ENCODE results near the gene HS3ST6. TPM values are rescaled to one million over a fixed set of nuclear protein-coding genes. Genes with fewer than 3 reads are reported as not detected.

The HS3ST6 gene
- polyA plus RNA-seq, 1 of the 3 experiments (the other 2 are of a cell fraction), result 0.03 TPM

GRCh38 chr16:1947369-1947670 is 29.1 kb upstream of the HS3ST6 start:
- Histone ChIP-seq H3K79me2 (ENCODE audit: insufficient read depth) (no peaks in the 10 kb centered on the region), H3K4me2 (no peak overlapping the region), H3K27me3 (ENCODE audit: insufficient read depth) (no peaks in the 10 kb centered on the region), H4K20me1 (ENCODE audit: insufficient read depth) (no peaks in the 10 kb centered on the region), H3K4me3 (ENCODE audit: low read depth in 2 of 2, low read length in 1 of 2) (no peak overlapping the region), H2AFZ (ENCODE audit: low read depth) (no peak overlapping the region), H3K9me3 (no peaks in the 10 kb centered on the region), H3K27ac (ENCODE audit: low read depth in 2 of 2, low read length in 1 of 2) (no peak overlapping the region), H3K36me3 (replicated peaks in 1 of 2; ENCODE audit: control insufficient read depth in 1 of 2, insufficient read depth in 2 of 2, low read length in 1 of 2) (no peaks in the 10 kb centered on the region), H3F3A (replicated peaks; ENCODE audit: insufficient read depth) (no peaks in the 10 kb centered on the region), H3K9ac (no peak overlapping the region), H3K4me1 (ENCODE audit: control insufficient read depth in 1 of 2, insufficient read depth in 2 of 2, low read depth in 1 of 2, low read length in 1 of 2) (peaks cover 0 to 2% of the 10 kb centered on the region in 2 experiments; a peak in 2 of 4 replicates), H3K9me2 (no peaks in the 10 kb centered on the region)
- TF ChIP-seq TAF1 (IDR thresholded peaks at IDR 0.05; ENCODE audit: borderline replicate concordance, low read depth, low read length), result no peak
- TF ChIP-seq EP300 (IDR thresholded peaks at IDR 0.05; ENCODE audit: borderline replicate concordance in 1 of 2, low read depth in 1 of 2, low read length in 1 of 2), result no peak
- TF ChIP-seq, protein P1, sequence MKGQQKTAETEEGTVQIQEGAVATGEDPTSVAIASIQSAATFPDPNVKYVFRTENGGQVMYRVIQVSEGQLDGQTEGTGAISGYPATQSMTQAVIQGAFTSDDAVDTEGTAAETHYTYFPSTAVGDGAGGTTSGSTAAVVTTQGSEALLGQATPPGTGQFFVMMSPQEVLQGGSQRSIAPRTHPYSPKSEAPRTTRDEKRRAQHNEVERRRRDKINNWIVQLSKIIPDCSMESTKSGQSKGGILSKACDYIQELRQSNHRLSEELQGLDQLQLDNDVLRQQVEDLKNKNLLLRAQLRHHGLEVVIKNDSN (IDR thresholded peaks at IDR 0.05; ENCODE audit: borderline replicate concordance, low read depth), result no peak
- no peak for TF ChIP-seq RCOR1 (IDR thresholded peaks at IDR 0.05; ENCODE audit: low read length)
- no peak for TF ChIP-seq RFX5 (IDR thresholded peaks at IDR 0.05; ENCODE audit: low read length)
- TF ChIP-seq REST (IDR thresholded peaks at IDR 0.05; ENCODE audit: low read depth, low read length), result no peak
- POLR2A ChIA-PET, result no interaction called here
- CTCF ChIA-PET, result interaction anchor here (1.3 kb wide), 1 partner anchor 17 kb away, joined by 4 read pairs; no protein-coding TSS in a partner anchor
- DNase-seq, result no peak
- 78% methylated on average over 9 of the region's 9 CpGs for WGBS (ENCODE audit: low lambda C conversion rate)

DNA sequence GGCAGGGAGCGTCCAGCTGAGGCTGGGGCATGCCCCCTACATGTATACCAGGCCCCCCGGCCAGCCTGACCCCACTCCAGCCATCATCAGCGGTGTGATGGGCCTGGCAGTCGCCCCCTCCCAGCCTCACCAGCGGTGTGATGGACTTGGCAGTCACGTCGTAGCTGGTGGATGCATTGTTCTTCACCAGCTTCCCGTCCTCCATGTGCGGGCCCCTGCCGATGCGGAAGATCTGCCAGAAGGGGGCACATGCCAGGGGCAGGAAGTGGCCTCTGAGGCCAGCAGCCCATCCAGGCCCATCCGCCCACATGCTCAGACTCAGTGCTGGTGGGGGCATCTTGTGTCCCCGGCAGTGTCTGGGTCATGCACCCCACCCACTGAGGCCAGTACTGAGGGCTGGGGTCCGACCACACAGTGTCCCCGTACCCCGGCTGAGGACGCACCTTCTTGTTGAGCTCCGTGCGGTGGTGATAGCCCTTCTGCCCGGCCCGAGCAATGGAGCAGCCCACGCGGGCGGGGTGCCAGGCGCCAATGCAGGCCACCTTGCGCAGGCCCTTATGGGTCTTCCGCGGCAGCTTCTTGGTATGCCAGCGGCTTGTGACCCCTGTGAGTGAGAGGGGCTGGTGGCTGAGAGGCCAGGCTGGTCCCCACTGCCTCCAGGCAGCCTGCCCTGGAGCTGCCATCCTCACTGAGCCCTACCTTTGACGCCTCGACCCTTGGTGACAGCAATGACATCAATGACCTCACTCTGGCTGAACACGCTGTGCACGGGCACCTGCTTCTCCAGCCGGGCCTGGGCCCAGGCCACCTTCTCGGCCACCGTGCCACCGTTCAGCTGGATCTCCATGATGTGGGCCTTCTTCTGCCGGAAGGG is 28.5 kb upstream of the HS3ST6 start:
- H3K4me3 ChIP-seq (ENCODE audit: low read depth in 2 of 2, low read length in 1 of 2), result no peak overlapping the region
- H3K36me3 ChIP-seq (replicated peaks in 1 of 2; ENCODE audit: control insufficient read depth in 1 of 2, insufficient read depth in 2 of 2, low read length in 1 of 2), result no peaks in the 10 kb centered on the region
- no peak overlapping the region for H3K27ac ChIP-seq (ENCODE audit: low read depth in 2 of 2, low read length in 1 of 2)
- DNase-seq, result no peak
- no peaks in the 10 kb centered on the region for H3K79me2 ChIP-seq (ENCODE audit: insufficient read depth)
- H3F3A ChIP-seq (replicated peaks; ENCODE audit: insufficient read depth), result no peaks in the 10 kb centered on the region
- H3K4me2 ChIP-seq, result no peak overlapping the region
- 86% methylated on average over 7 of the region's 38 CpGs for WGBS (ENCODE audit: low lambda C conversion rate)
- H3K9me3 ChIP-seq, result no peaks in the 10 kb centered on the region
- POLR2A ChIA-PET, result no interaction called here
- TF ChIP-seq MAX (IDR thresholded peaks at IDR 0.05; ENCODE audit: low read depth) (no peak), TEAD4 (IDR thresholded peaks at IDR 0.05; ENCODE audit: borderline replicate concordance, insufficient read depth) (no peak), TCF12 (IDR thresholded peaks at IDR 0.05) (no peak), GABPA (IDR thresholded peaks at IDR 0.05; ENCODE audit: low read depth) (no peak), EZH2phosphoT487 (IDR thresholded peaks at IDR 0.05; ENCODE audit: borderline replicate concordance, low read depth) (no peak), RFX5 (IDR thresholded peaks at IDR 0.05; ENCODE audit: low read length) (no peak), RCOR1 (IDR thresholded peaks at IDR 0.05; ENCODE audit: low read length) (no peak)
- TF ChIP-seq, protein P2, sequence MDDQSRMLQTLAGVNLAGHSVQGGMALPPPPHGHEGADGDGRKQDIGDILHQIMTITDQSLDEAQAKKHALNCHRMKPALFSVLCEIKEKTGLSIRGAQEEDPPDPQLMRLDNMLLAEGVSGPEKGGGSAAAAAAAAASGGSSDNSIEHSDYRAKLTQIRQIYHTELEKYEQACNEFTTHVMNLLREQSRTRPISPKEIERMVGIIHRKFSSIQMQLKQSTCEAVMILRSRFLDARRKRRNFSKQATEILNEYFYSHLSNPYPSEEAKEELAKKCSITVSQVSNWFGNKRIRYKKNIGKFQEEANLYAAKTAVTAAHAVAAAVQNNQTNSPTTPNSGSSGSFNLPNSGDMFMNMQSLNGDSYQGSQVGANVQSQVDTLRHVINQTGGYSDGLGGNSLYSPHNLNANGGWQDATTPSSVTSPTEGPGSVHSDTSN (IDR thresholded peaks at IDR 0.05), result no peak
- no peaks in the 10 kb centered on the region for H3K27me3 ChIP-seq (ENCODE audit: insufficient read depth)
- H2AFZ ChIP-seq (ENCODE audit: low read depth), result no peak overlapping the region
- no peak overlapping the region for H3K9ac ChIP-seq
- H4K20me1 ChIP-seq (ENCODE audit: insufficient read depth), result no peaks in the 10 kb centered on the region
- no peaks in the 10 kb centered on the region for H3K9me2 ChIP-seq
- CTCF ChIA-PET, result interaction anchor here (0.9 to 1.9 kb wide), 4 partner anchors 12 to 194 kb away, joined by 3 to 6 read pairs (median 4); no protein-coding TSS in a partner anchor
- H3K4me1 ChIP-seq (ENCODE audit: control insufficient read depth in 1 of 2, insufficient read depth in 2 of 2, low read depth in 1 of 2, low read length in 1 of 2), result peaks cover 0 to 8% of the 10 kb centered on the region in 2 experiments; a peak in 2 of 4 replicates

All from SK-N-SH (cell line).